GM20431 (cell line): ENCODE measurements around the gene PPP1CC.
"Not testable (repeated sequence)": the region's sequence is repeated elsewhere in the genome, so short reads cannot be mapped to it uniquely, and the experiment has no call there.

ENCODE experiments used
- in situ Hi-C: fragments of 300-500 bp; cut with MseI, MboI; formaldehyde crosslinking; loops from one replicate; pipeline ENCODE4 v1.15.0; 2020; ENCODE audit warnings: low sequenced_read_pairs; ENCODE audit not compliant: unreplicated experiment

PPP1CC gene

DNA sequence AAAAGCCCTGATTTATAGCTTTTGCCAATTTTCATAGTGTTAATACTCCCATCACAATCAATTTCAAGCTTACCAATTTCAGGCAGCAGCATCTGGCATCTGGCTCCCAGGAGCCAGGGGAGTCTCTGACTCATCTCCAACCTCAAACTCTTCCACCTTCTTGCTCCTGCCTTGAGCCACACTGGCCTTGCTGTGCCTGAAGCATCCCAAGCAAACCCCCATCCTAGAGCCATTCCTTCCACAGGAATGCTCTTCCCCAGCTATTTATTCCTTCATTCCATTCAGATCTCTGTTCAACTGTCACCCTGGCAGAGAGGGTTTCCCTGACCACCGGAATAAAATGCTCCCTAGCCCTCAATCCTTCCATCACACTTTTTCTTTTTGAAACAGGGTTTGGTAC is 13.9 kb upstream of the PPP1CC start:
- in situ Hi-C loops: no loop called here

DNA sequence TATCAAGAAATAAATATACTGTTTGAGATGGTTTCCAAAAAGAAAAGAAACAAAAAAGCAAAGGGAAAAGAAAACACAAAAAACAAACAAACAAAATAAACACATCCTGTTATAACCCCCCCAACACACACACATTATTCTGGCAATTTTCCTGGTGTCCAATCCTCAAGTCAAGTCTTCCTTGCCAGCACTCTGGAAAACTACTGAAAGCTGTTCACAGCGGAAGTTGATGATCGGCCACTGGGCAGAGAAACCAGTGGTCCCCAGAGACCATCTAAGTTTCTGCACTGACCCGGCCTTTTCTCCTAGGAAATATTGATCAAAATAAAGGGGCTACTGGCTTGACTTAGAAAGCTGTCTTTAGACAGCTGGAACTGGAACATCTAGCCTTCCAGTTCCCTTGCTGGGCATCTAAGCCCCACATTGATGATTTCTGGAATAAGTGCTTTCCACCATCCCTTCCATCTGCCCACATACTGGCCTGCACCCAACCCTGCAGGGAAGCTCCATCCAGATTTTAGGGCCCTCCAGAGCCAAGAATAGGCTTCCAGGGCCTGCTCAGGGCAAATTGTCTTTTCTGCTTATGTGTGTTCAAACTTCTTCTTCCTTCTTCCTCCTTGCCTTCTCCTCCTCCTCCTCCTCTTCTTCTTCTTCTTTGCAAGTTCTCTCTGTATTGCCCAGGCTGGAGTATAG is 11.6 kb upstream of the PPP1CC start:
- in situ Hi-C loops: no loop called here

DNA sequence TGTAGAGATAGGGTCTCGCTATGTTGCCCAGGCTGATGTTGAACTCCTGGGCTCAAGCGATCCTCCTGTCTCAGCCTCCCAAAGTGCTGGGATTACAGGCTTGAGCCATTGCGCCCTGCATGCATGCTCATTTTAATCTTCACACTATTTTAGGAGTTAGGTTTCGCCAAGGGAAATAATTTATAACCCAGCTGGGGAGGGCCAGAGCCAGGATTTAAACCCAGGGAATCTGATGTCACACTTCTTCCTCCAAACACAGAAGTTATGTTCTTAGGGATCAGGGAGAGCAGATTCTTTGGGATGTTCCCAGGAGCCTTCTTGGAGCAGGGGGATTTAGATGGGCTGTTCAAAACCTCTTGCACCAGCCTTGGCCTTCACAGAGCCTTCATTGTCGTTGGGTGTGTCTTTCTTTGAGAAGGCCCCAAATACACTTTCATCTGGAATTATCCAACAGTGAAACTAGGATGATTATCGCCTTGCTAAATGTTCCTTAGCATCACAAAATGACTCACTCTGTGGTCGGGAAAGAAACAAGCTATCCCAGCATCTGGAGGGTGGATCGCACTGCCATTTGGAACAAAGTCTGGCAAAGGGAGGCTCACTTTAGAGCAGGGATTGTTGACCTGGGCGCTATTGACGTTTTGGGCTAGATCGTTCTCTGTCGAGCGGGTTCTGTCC is 8.2 kb upstream of the PPP1CC start:
- in situ Hi-C loops: no loop called here

DNA sequence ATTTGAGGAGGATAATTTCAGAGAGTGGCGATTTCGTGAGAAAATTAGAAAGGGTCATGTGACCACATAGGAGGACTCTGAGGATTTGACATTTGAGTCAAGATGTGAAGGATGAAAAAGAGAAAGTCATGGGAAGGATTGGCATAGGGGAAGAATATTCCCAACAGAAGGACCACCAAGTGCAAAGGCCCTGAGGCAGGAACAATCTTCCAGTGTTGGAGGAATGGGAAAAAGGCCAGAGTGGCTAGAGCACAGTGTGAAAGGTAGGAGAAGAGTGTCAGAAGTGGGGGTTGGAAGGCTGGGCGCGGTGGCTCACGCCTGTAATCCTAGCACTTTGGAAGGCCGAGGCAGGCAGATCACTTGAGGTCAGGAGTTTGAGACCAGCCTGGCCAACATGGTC is 3.9 kb upstream of the PPP1CC start:
- in situ Hi-C loops: no loop called here

DNA sequence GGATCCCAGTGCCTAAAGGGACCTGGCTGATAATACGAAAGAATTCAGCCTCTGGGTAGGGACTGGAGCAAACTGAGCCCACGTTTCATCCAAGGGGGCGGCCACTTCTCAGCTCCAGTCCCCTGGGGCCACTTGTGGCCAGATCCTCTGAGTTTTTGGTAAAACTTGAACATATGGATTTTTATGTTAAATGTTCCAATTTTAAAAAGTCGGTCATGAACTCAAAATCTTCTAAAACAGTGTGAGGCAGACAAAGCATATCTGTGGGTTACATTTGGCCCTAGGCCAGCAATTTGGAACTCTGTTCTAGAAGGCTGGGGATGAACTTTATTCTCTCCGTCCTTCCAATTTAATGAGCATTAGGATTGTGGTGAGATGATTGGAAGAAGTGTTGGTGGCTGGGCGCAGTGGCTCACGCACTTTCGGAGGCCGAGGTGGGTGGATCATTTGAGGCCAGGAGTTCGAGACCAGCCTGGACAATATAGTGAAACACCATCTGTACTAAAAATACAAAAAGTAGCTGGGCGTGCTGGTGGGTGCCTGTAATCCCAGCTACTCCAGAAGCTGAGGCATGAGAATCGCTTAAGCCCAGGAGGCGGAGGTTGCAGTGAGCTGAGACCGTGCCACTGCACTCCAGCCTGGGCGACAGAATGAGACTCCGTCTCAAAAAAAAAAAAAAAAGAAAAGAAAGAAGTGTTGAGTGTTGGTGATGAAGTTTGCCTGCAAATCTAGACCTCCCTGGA is 3.0 kb upstream of the PPP1CC start:
- in situ Hi-C loops: no loop called here

DNA sequence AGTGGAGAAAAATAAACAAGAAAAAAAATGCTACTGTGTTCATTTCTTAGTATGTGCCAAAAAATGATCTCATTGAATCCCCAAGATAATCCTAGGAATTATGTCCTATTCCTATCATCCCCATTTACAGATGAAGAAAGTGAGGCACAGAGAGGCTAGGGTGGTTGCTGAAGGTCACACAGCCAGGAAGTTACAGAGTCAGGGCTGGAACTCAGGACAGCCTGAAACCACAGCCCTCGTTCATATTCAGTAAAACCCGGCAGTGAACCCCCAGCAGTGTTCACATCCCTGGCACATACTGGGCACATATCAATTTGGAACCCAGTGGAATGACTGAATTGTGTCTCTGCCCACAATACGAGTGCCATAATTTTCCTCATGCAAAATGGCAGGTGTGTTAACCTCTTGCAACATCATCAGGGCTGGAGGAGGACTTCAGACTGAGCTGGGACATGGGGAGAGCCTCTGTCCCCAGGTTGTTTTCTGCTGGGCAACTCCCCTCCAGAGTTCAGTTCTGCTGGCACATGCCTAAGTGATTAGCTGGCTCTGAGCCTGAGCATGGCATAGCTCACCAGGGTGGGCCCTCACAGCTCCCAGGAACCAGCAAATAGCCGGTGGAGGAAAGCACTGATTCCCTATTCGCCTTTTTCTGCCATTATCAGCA is 2.0 kb upstream of the PPP1CC start:
- in situ Hi-C loops: no loop called here

DNA sequence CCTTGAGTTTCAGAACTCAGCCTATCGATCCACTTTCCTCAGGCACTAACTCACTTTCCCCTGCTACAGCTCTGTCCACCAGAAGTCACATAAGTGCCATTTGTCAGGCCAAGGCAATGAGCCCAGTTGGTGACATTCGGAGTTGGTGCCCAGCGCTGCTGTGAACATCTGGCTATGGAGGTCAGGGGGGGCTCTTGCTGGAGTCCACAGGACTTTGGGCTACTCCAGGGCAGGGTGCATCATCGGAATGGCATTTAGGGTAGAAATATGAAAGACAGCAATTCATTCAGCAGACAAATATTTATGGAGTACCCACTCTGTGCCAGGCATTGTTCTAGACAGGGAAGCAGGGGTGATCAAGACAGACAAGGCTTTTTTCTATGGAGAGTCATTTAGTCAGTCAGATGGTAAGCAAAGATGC is 1.5 kb upstream of the PPP1CC start:
- in situ Hi-C loops: no loop called here

DNA sequence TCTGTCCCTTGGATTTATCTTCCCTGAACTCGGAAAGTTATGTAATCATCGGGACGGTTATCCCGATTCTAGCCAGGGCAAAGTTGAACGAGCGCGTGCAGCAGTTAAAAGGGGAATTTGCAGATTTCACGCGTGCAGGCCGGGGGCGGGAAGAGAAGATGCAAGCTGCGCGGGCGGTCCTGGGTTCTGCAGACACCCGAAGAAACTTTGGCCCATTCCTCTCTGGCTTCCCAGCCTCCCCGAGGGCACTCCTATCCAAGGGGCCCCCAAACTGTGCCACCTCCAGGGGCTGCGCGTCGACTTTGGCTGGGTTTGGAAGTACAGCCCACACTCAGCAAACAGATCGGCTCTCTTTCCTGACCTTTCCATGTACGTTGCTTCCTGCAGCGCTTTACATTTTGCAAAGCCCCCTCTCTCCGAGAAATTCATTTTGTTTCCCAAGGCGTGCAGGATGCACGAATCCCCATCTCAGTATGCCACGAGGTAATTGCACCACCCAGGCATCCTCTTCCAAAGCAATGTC is 941 bp upstream of the PPP1CC start:
- in situ Hi-C loops: no loop called here

DNA sequence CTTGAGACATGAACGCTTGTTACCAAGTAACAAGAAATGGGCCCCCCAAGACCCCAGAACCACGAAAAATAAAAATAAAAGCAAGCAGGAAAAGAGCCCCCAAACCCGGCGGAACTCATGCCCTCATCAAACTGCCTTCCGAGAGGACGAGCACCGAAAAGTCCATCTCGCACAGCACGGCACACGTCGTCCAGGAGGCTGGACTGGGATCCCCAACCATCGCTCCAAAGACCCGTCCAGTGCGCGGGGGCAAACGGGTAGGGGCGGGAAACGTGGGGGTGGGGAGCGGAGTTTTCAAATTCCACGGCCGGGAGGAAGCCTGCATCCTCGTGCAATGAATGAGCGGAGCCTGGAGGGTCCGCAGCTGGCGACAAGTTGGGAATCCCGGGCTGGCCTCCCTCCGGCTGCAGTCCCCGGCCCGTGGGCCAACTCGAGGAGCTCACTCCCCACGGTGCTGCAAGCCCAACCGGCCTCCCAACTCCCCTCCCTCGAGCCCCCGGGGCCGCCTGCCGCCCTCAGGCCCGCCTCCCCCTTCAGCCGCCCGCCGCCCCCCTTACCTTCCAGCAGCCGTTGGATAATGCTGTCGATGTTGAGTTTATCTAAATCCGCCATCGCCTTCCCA is 484 bp downstream of the PPP1CC start:
- in situ Hi-C loops: no loop called here

DNA sequence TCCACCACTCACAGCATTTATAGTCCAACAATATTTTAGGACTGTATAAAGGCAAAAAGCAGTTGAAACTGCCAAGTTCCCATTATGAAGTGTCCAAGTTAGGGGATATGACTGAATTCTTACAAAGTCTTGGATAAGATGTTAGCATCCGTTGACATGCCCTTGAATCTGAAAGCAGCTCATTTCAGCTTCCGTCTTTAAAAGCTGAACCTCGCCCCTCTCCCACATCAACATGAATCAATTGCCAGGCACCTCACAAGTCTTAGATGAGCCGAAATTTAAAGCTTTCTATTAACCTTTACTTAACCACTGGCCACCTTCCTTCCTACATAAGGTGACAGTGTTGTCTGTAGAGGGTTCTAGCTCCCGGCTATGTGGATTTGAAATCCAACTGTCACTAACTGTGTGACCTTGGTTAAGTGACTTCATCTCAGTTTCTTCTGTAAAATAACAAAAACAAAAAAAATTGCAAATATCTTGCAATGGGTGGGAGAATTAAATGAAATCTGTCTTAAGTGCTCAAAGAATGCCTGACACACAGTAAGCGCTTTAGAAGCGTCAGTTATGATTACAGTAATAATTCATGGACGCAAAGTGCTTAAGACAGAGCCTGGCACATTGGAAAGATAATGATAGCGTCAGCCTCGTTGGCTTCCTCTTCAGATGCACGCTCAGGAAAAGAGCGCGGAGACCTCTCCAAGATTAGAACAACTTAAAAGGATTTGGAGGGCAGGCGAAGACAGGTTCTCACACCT is 1.2 kb downstream of the PPP1CC start:
- in situ Hi-C loops: no loop called here

DNA sequence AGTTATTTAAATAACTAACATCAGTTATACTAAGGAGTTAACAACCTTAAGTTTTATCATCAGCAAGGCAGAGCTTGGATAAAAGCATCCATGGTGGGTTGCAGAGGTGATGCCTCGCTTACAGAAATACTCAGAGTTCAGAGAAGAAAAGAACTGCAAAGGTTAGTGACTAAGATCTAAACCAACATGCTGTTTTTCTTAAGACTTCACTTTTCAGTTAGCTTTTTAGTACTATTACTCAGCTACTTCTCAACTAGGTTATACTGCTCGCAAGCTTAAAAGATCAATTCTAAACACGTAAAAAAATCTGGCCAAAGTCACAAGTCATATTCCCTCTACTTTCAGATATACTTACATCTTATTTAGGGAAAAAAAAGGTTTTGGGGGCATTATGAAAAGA is 2.8 kb downstream of the PPP1CC start:
- in situ Hi-C loops: no loop called here

DNA sequence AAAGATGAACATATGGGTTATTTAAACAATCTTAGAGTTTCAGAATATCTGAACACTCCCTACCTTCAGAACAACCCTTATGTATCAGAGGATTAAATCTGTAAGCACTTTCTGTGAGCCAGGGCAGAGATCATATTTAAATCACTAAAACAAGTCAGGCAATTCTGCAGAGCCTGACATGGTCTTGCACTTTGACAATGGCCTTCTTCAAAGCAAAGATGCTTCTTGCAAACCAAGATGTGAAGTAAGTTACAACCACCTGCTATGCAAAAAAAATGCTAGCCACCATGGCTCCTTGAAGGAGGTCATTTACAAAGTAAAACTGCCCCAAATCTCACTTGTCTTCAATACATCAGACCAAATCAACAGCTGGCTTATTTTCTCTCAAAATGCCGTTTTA is 3.2 kb downstream of the PPP1CC start:
- in situ Hi-C loops: no loop called here

DNA sequence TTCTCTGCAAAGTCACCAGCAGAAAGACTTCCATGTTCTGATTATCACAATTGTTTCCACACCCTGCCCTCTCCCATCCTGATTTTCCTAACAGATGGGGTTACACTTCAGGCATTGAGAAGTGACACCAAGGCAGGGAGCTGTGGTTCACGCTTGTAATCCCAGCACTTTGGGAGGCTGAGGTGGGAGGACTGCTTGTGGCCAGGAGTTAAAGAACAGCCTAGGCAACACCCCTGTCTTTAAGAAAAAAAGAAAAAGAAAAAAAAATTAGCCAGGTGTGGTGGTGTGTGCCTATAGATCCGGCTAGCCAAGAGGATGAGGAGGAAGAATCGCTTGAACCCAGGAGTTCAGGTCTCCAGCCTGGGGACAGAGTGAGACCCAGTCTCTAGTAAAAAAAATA is 5.2 kb downstream of the PPP1CC start:
- in situ Hi-C loops: no loop called here

DNA sequence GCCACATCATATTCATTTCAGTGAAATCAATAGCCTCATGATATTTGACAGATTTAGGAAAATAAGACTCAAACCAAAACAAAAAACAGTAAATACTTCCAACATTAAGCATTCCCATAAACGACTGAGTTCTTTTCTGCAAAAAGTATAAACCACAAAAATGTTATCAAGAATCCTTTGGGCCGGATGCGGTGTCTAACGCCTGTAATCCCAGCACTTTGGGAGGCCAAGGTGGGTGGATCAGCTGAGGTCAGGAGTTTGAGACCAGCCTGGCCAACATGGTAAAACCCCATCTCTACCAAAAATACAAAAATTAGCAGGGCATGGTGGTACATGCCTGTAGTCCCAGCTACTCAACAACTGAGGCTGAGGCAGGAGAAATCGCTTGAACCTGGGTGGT is 5.7 kb downstream of the PPP1CC start:
- in situ Hi-C loops: not testable (repeated sequence)

DNA sequence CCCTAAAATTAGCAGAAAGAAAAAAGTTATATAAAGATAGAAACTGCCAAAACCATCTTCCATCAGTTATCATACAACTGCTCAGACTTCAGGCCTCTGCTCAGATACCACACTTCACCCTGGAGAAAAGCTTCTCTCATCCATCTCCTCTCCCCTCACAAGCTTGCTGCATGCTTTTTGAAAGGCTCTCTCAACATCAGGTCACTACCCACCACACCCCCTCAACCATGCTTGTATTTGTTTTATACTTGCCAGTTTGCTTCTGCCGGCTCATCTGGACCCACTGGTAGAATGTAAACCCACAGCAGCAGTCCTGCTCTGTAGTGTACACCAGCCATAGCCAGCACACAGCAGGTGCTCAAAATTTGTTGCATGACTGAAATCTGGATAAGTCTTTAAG is 8.8 kb downstream of the PPP1CC start:
- in situ Hi-C loops: no loop called here

DNA sequence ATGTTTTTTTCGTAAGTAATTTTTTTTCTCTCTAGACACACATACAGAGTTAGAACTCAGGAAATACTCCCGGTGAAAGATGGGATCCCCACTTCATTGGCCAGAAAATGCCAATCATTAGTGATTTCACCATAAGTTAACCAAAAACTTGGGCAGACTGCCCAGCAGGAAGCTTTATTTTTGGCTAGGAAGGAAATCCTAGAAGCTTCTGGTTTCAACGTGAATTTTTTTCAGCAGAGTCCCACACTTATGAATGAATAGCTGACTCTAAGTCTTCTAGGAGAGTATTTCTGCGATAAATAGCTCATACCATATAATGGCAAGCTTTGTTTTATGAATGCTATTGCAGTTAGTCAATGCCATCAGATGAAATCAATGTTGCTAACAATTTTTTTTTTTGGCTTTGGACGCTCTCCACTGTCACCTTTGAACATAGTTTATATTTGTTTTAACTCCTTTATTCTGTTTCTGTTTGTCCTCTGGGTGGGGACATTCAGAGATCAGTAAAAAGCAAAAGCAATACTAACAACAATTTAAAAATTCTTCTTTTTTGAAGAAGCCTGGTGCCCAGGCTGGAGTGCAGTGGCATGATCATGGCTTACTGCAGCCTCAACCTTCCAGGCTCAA is 9.5 kb downstream of the PPP1CC start:
- in situ Hi-C loops: no loop called here

DNA sequence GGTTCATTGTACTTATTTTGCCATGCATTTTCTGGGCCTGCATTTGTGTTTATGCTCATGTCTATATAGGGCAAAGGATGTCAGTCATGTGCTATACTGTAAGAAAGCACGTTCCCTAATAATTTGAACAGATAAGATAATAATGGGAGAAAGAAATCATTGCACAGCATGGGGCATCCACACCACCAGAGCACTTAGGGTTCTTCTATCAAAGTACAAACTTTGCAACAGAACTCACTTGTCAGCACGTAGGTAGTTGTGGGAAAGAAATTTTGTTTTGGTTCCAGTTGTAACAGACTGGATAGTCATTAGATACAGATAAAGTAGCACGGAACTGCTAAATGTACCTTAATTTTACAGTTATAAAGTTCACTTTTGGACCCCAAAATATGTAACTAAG is 10.1 kb downstream of the PPP1CC start:
- in situ Hi-C loops: no loop called here

DNA sequence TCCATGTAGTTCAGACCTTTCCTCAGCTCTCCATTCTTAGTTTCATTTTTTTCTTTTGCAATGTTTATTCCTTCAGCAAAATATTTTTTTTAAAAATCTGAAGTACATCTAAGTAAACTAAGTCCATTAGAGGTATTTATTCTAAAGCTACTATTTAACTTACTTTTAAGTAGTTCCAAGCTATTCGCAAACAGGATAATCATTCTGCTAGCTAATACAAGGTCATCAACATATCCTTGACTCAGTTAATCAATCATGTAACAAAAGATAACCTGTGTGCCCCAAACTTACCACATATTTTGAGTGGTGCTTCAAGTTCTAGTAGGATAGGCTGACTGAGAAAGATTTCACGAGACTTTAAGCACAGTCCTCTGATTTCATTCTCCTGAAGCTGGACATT is 11.2 kb downstream of the PPP1CC start:
- in situ Hi-C loops: no loop called here

DNA sequence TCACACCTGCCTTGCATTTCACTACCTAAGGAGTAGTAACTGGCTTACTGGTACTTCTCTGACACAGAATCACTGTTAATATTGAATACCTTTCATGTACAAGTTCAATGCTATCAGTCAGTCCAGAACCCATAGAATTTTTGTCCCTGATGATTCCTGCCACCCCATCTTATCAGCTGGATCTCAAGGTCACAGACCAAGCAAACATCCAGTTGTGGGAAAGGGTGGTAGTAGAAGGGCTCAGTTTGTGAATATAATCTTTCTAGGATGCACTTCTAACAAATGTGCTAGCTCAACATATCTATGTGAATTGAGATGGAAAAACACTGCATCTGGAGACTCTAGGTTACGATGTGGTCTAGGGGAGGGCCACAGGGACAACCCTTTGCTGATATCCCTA is 14.1 kb downstream of the PPP1CC start:
- in situ Hi-C loops: no loop called here
